ENCODE results near the gene BMP7.

- TF ChIP-seq EZH2 (IDR thresholded peaks at IDR 0.05; ENCODE audit: low read depth, unreplicated experiment) (no peak), STAT1 (IDR thresholded peaks at IDR 0.05; ENCODE audit: unreplicated experiment) (no peak), ZNF331 (CRISPR knock-in tag; IDR thresholded peaks at IDR 0.05; ENCODE audit: low read depth) (no peak), EZH2phosphoT487 (IDR thresholded peaks at IDR 0.05; ENCODE audit: unreplicated experiment) (no peak), CREB1 (CRISPR knock-in tag; IDR thresholded peaks at IDR 0.05; ENCODE audit: low read depth) (no peak)
- TF ChIP-seq, protein P1, sequence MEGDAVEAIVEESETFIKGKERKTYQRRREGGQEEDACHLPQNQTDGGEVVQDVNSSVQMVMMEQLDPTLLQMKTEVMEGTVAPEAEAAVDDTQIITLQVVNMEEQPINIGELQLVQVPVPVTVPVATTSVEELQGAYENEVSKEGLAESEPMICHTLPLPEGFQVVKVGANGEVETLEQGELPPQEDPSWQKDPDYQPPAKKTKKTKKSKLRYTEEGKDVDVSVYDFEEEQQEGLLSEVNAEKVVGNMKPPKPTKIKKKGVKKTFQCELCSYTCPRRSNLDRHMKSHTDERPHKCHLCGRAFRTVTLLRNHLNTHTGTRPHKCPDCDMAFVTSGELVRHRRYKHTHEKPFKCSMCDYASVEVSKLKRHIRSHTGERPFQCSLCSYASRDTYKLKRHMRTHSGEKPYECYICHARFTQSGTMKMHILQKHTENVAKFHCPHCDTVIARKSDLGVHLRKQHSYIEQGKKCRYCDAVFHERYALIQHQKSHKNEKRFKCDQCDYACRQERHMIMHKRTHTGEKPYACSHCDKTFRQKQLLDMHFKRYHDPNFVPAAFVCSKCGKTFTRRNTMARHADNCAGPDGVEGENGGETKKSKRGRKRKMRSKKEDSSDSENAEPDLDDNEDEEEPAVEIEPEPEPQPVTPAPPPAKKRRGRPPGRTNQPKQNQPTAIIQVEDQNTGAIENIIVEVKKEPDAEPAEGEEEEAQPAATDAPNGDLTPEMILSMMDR (conservative IDR thresholded peaks at IDR 0.05; ENCODE audit: low read depth in 2 of 2) = no peak
Measured at GRCh38 chr20:57293995-57294394, 27.6 kb upstream of the BMP7 start.

Data from GM23338 (cell line).